Astrocyte (in vitro differentiated cells and primary cell): ENCODE measurements around the gene COMMD1.

Experiments used
- CTCF ChIP-seq: IDR thresholded peaks from 2 replicates; pipeline ENCODE4 v1.5.1; 2011; ENCODE audit warnings: low read depth, mild to moderate bottlenecking, inconsistent platforms, low read length, moderate library complexity; ENCODE audit not compliant: insufficient read depth
- EZH2 ChIP-seq: IDR thresholded peaks from 2 replicates; pipeline ENCODE4 v1.6.1; 2012; ENCODE audit warnings: mild to moderate bottlenecking, low read length, inconsistent platforms; ENCODE audit not compliant: insufficient read depth

GRCh38 chr2:62040926-62041325 is 135.5 kb downstream of the COMMD1 start:
- no peak for TF ChIP-seq CTCF
- no peak for TF ChIP-seq EZH2
